K562 (cell line): Measurements from ENCODE around the gene MYO7A. TPM values are rescaled to one million over a fixed set of nuclear protein-coding genes. Genes with fewer than 3 reads are reported as not detected.

ENCODE experiments used
- BRD9 ChIP-seq: fragments of 450-650 bp; IDR thresholded peaks from 2 replicates; pipeline ENCODE4 v1.6.1; 2018; ENCODE audit warnings: low read depth; ENCODE audit not compliant: partially characterized antibody
- CREB3 ChIP-seq: fragments of 450-650 bp; conservative IDR thresholded peaks from 2 replicates; pipeline ENCODE4 v1.6.1; 2016; ENCODE audit warnings: missing genetic modification characterization, low read depth, mild to moderate bottlenecking, missing compliant biosample characterization, moderate library complexity
- CTBP1 ChIP-seq: fragments of 450-650 bp; IDR thresholded peaks from 2 replicates; pipeline ENCODE4 v1.6.1; 2016; ENCODE audit warnings: borderline replicate concordance
- polyA plus RNA-seq, 8 experiments: library from polyadenylated mRNA; depleted of rRNA in 4 of 8; stranded (reverse) in 5 of 8; unstranded in 3 of 8; fragments of >200 nt; fragmentation: Nextera tagmentation in 2 of 8; fragmentation: Illumina TruSeq in 1 of 8; extraction: Ambion mirVana in 2 of 8; extraction: Trizol in 1 of 8; gene quantifications; 2 replicates each; pipeline versions ENCODE4 v1.2.1 to v1.2.3, GENCODE V29; 2011 to 2014; ENCODE audit warnings: inconsistent platforms in 1 of 8, missing spikeins in 1 of 8
- total RNA-seq, 7 experiments: library from RNA; depleted of rRNA in 6 of 7; stranded (reverse); fragments of >200 nt in 6 of 7; fragmentation: Illumina TruSeq in 2 of 7; extraction: Trizol in 2 of 7; gene quantifications; 2 replicates each; pipeline versions ENCODE4 v1.2.1 to v1.2.3, GENCODE V29; 2011 to 2021; ENCODE audit warnings: low replicate concordance in 1 of 7
- TF ChIP-seq, protein P1 (sequence below): fragments of 450-650 bp; IDR thresholded peaks from 2 replicates; pipeline ENCODE4 v1.6.1; 2018; ENCODE audit not compliant: partially characterized antibody
- TF ChIP-seq, protein P2 (sequence below): IDR thresholded peaks from 2 replicates; pipeline ENCODE4 v1.6.1; 2014; ENCODE audit warnings: antibody characterized with exemption

MYO7A gene
- total and polyA plus RNA-seq, 9 of the 15 experiments (the other 6 are each of a cell fraction or from before 2014, with no cell fraction given): 0.01 to 0.11 (median 0.07) TPM; not detected in 1

GRCh38 chr11:77130763-77131513 is 2.9 kb downstream of the MYO7A start (continued):
- TF ChIP-seq CREB3: no peak
- TF ChIP-seq, protein P1, sequence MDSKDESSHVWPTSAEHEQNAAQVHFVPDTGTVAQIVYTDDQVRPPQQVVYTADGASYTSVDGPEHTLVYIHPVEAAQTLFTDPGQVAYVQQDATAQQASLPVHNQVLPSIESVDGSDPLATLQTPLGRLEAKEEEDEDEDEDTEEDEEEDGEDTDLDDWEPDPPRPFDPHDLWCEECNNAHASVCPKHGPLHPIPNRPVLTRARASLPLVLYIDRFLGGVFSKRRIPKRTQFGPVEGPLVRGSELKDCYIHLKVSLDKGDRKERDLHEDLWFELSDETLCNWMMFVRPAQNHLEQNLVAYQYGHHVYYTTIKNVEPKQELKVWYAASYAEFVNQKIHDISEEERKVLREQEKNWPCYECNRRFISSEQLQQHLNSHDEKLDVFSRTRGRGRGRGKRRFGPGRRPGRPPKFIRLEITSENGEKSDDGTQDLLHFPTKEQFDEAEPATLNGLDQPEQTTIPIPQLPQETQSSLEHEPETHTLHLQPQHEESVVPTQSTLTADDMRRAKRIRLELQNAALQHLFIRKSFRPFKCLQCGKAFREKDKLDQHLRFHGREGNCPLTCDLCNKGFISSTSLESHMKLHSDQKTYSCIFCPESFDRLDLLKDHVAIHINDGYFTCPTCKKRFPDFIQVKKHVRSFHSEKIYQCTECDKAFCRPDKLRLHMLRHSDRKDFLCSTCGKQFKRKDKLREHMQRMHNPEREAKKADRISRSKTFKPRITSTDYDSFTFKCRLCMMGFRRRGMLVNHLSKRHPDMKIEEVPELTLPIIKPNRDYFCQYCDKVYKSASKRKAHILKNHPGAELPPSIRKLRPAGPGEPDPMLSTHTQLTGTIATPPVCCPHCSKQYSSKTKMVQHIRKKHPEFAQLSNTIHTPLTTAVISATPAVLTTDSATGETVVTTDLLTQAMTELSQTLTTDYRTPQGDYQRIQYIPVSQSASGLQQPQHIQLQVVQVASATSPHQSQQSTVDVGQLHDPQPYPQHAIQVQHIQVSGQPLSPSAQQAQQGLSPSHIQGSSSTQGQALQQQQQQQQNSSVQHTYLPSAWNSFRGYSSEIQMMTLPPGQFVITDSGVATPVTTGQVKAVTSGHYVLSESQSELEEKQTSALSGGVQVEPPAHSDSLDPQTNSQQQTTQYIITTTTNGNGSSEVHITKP: no peak
- TF ChIP-seq, protein P2, sequence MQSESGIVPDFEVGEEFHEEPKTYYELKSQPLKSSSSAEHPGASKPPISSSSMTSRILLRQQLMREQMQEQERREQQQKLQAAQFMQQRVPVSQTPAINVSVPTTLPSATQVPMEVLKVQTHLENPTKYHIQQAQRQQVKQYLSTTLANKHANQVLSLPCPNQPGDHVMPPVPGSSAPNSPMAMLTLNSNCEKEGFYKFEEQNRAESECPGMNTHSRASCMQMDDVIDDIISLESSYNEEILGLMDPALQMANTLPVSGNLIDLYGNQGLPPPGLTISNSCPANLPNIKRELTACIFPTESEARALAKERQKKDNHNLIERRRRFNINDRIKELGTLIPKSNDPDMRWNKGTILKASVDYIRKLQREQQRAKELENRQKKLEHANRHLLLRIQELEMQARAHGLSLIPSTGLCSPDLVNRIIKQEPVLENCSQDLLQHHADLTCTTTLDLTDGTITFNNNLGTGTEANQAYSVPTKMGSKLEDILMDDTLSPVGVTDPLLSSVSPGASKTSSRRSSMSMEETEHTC: no peak
- TF ChIP-seq CTBP1: no peak
- no peak for TF ChIP-seq BRD9
- TF ChIP-seq, all 486 proteins: peak for 0
